Fibroblast of lung (primary cell): Measurements from ENCODE around the gene PTPRO. TPM values are rescaled to one million over a fixed set of nuclear protein-coding genes. Genes with fewer than 3 reads are reported as not detected.
A peak's percentile ranks its signal among the peaks of the same experiment; 100 is the strongest.

Experiments used
- DNase-seq, 2 donors: peaks; one replicate each; pipeline versions ENCODE4 v3.0.0 to v3.0.0-alpha.2; 2010; ENCODE audit warnings: low read depth in 2 of 2
- H2AFZ ChIP-seq: 2 replicates; pipeline ENCODE4 v1.5.1; 2012; ENCODE audit warnings: low read length, control low read depth, inconsistent platforms
- H3K27ac ChIP-seq: 2 replicates; pipeline ENCODE4 v1.5.1; 2011; ENCODE audit warnings: low read length, control low read depth; ENCODE audit not compliant: insufficient read depth
- H3K27me3 ChIP-seq: 2 replicates; pipeline ENCODE4 v1.5.1; 2011; ENCODE audit warnings: mild to moderate bottlenecking, low read length; ENCODE audit not compliant: control insufficient read depth, insufficient read depth
- H3K36me3 ChIP-seq: 2 replicates; pipeline ENCODE4 v1.5.1; 2011; ENCODE audit warnings: low read length; ENCODE audit not compliant: control insufficient read depth, insufficient read depth
- H3K4me1 ChIP-seq: 2 replicates; pipeline ENCODE4 v1.5.1; 2011; ENCODE audit warnings: low read length; ENCODE audit not compliant: control insufficient read depth, insufficient read depth; ENCODE audit errors: extremely low read depth
- H3K4me2 ChIP-seq: 2 replicates; pipeline ENCODE4 v1.5.1; 2011; ENCODE audit warnings: low read length, control low read depth; ENCODE audit not compliant: insufficient read depth; ENCODE audit errors: extremely low read depth
- H3K4me3 ChIP-seq, 4 experiments: fragments of 200-600 bp in 1 of 4; sonication (generic) in 1 of 4; replicated peaks in 1 of 4; 2 replicates each; pipeline ENCODE4 v1.5.1; 2011 to 2016; ENCODE audit warnings: low read length in 4 of 4, low read depth in 3 of 4, mild to moderate bottlenecking in 3 of 4, control low read depth in 2 of 4, inconsistent platforms in 1 of 4, mixed read lengths in 1 of 4; ENCODE audit not compliant: insufficient read depth in 1 of 4; ENCODE audit errors: control extremely low read depth in 1 of 4
- H3K79me2 ChIP-seq: 2 replicates; pipeline ENCODE4 v1.5.1; 2012; ENCODE audit warnings: mild to moderate bottlenecking, low read length, inconsistent platforms; ENCODE audit not compliant: control insufficient read depth, insufficient read depth
- H3K9ac ChIP-seq: 2 replicates; pipeline ENCODE4 v1.5.1; 2011; ENCODE audit warnings: mild to moderate bottlenecking, low read length, control low read depth; ENCODE audit not compliant: insufficient read depth
- H3K9me3 ChIP-seq: 2 replicates; pipeline ENCODE4 v1.5.1; 2012; ENCODE audit warnings: low read depth, low read length; ENCODE audit not compliant: control insufficient read depth, insufficient read depth
- H4K20me1 ChIP-seq: 2 replicates; pipeline ENCODE4 v1.5.1; 2011; ENCODE audit warnings: low read length; ENCODE audit not compliant: control insufficient read depth, insufficient read depth; ENCODE audit errors: extremely low read depth
- EZH2 ChIP-seq: IDR thresholded peaks from 2 replicates; pipeline ENCODE4 v1.5.1; 2012; ENCODE audit warnings: low read length, control low read depth, mild to moderate bottlenecking; ENCODE audit errors: missing control alignments
- polyA plus RNA-seq, 2 donors: library from polyadenylated mRNA; depleted of rRNA in 1 of 2; stranded (reverse) in 1 of 2; unstranded in 1 of 2; fragments of >200 nt; gene quantifications; 2 replicates each; pipeline ENCODE4 v1.2.1, GENCODE V29; 2011 to 2012; ENCODE audit warnings: missing spikeins in 1 of 2
- total RNA-seq: library from RNA; depleted of rRNA; stranded (reverse); fragments of >200 nt; gene quantifications from 2 replicates; pipeline ENCODE4 v1.2.1, GENCODE V29; 2014
- TF ChIP-seq, protein P1 (sequence below), 2 donors: IDR thresholded peaks in 1 of 2; conservative IDR thresholded peaks in 1 of 2; 1 replicate in 1 of 2; 2 replicates in 1 of 2; pipeline ENCODE4 v1.5.1; 2011 to 2012; ENCODE audit warnings: low read length in 2 of 2, control low read depth in 1 of 2, inconsistent platforms in 1 of 2, low read depth in 1 of 2, mild to moderate bottlenecking in 1 of 2

The PTPRO gene
- total and polyA plus RNA-seq, 2 donors (not counting 1 experiment from before 2014, with no cell fraction given) = 0.33 to 0.35 TPM

DNA sequence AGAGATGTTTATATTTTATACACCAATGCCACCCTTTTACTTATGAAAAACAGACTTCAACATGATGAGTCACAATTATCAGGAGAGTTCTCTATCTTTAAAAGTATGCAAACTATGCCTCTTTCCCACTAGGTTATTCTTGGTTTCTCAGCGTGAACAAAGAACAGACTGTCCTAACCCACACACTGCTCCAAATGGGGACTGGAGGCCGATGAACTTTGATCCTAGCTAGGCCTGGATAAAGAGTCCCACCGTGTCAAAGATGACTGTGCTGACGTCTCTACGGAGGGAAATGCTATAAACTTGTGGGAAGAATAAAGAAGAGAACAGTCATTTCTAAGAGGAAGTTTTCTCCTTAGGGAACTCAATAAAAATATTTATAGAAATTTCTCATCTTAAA lies 306.8 kb downstream of the PTPRO start:
- Histone ChIP-seq H3K27me3 (no peaks in the 10 kb centered on the region), H3K4me2 (peak overlapping the region; percentile 36), H3K4me1 (peaks cover 19% of the 10 kb centered on the region), H3K79me2 (no peaks in the 10 kb centered on the region), H3K27ac (peak overlapping the region; percentile 86), H3K4me3 (no peak overlapping the region), H4K20me1 (no peaks in the 10 kb centered on the region), H3K9me3 (no peaks in the 10 kb centered on the region), H3K9ac (no peak overlapping the region), H3K36me3 (peaks cover 4% of the 10 kb centered on the region), H2AFZ (no peak overlapping the region)
- TF ChIP-seq, protein P1, sequence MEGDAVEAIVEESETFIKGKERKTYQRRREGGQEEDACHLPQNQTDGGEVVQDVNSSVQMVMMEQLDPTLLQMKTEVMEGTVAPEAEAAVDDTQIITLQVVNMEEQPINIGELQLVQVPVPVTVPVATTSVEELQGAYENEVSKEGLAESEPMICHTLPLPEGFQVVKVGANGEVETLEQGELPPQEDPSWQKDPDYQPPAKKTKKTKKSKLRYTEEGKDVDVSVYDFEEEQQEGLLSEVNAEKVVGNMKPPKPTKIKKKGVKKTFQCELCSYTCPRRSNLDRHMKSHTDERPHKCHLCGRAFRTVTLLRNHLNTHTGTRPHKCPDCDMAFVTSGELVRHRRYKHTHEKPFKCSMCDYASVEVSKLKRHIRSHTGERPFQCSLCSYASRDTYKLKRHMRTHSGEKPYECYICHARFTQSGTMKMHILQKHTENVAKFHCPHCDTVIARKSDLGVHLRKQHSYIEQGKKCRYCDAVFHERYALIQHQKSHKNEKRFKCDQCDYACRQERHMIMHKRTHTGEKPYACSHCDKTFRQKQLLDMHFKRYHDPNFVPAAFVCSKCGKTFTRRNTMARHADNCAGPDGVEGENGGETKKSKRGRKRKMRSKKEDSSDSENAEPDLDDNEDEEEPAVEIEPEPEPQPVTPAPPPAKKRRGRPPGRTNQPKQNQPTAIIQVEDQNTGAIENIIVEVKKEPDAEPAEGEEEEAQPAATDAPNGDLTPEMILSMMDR (conservative IDR thresholded peaks at IDR 0.05 in 1 of 2, IDR thresholded peaks at IDR 0.05 in 1 of 2; ENCODE audit: low read depth in 1 of 2, low read length in 2 of 2) = no peak
- no peak for TF ChIP-seq EZH2
- DNase-seq = peak; percentile 97 to 99

DNA sequence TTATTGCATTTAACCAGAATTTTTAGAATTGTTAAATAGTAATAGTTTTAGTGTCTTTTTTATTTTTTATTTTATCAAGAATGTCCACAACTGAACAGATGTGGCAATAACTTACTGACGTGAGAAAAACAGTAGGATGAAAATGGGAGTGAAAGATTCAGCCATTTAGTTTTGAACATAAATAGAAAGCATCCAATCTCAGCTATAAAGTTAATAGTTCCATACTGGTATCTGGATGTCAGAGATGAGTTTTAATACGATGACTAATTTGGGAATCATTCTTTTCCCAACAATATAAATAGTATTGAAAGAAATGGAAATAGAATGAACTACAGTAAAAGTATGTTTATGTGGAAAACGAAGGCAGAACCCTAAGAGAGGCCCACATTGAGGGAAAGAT lies 307.5 kb downstream of the PTPRO start:
- H3K4me2 ChIP-seq = peak overlapping the region; percentile 70
- no peak overlapping the region for H2AFZ ChIP-seq
- H3K9me3 ChIP-seq = no peaks in the 10 kb centered on the region
- TF ChIP-seq, protein P1 (conservative IDR thresholded peaks at IDR 0.05 in 1 of 2, IDR thresholded peaks at IDR 0.05 in 1 of 2; ENCODE audit: low read depth in 1 of 2, low read length in 2 of 2) = no peak
- TF ChIP-seq EZH2 = no peak
- H3K4me1 ChIP-seq = peaks cover 19% of the 10 kb centered on the region
- H3K36me3 ChIP-seq = peaks cover under 1% of the 10 kb centered on the region
- no peak overlapping the region for H3K4me3 ChIP-seq
- DNase-seq = peak; percentile 59 to 68
- H3K27me3 ChIP-seq = no peaks in the 10 kb centered on the region
- no peaks in the 10 kb centered on the region for H4K20me1 ChIP-seq
- peak overlapping the region; percentile 86 for H3K27ac ChIP-seq
- peak overlapping the region; percentile 39 for H3K9ac ChIP-seq
- H3K79me2 ChIP-seq = no peaks in the 10 kb centered on the region

GRCh38 chr12:15631007-15631715 lies 308.9 kb downstream of the PTPRO start:
- no peak overlapping the region for H3K4me2 ChIP-seq
- no peak for DNase-seq
- H3K9ac ChIP-seq = no peak overlapping the region
- H3K27me3 ChIP-seq = no peaks in the 10 kb centered on the region
- peak overlapping the region; percentile 86 for H3K27ac ChIP-seq
- no peaks in the 10 kb centered on the region for H3K9me3 ChIP-seq
- peaks cover 19% of the 10 kb centered on the region for H3K4me1 ChIP-seq
- no peak overlapping the region for H2AFZ ChIP-seq
- no peaks in the 10 kb centered on the region for H3K79me2 ChIP-seq
- no peak overlapping the region for H3K4me3 ChIP-seq
- no peaks in the 10 kb centered on the region for H3K36me3 ChIP-seq
- H4K20me1 ChIP-seq = no peaks in the 10 kb centered on the region
- TF ChIP-seq EZH2 = no peak
- TF ChIP-seq, protein P1 (conservative IDR thresholded peaks at IDR 0.05 in 1 of 2, IDR thresholded peaks at IDR 0.05 in 1 of 2; ENCODE audit: low read depth in 1 of 2, low read length in 2 of 2) = no peak
